DOHH2 (cell line): ENCODE results near the gene BHLHE41.
A peak's percentile ranks its signal among the peaks of the same experiment; 100 is the strongest.

Experiments used
- CTCF ChIP-seq: fragments of 200-600 bp; sonication (generic); IDR thresholded peaks from one replicate; pipeline ENCODE4 v1.5.1; 2014; ENCODE audit warnings: antibody characterized with exemption, mild to moderate bottlenecking, low read depth, low read length; ENCODE audit not compliant: poor library complexity, severe bottlenecking
- EZH2phosphoT487 ChIP-seq: fragments of 200-600 bp; sonication (generic); IDR thresholded peaks from 2 replicates; pipeline ENCODE4 v1.6.1; 2017; ENCODE audit warnings: borderline replicate concordance, mild to moderate bottlenecking, antibody characterized with exemption, low read length, moderate library complexity, mixed read lengths

GRCh38 chr12:26113853-26114719, 10.8 kb downstream of the BHLHE41 start:
- TF ChIP-seq CTCF (peak; percentile 22), EZH2phosphoT487 (peak; percentile 73; the same call in 1 of the 2 replicates)
